GM10266 (cell line): Measurements from ENCODE around the gene HES6.

Experiments
- DNase-seq: peaks from one replicate; pipeline ENCODE4 v3.0.0; 2012; ENCODE audit errors: extremely low spot score
- CTCF ChIP-seq: IDR thresholded peaks from 2 replicates; pipeline ENCODE4 v1.5.1; 2012; ENCODE audit warnings: mild to moderate bottlenecking, low read depth; ENCODE audit not compliant: control insufficient read depth, insufficient read depth; ENCODE audit errors: missing control alignments

The HES6 gene

GRCh38 chr2:238256594-238257104 is 16.8 kb upstream of the HES6 start:
- TF ChIP-seq CTCF, result peak; percentile 47
- peak; percentile 76 for DNase-seq

- TF ChIP-seq CTCF, result no peak
- no peak for DNase-seq
Observed at GRCh38 chr2:238256111-238256510, 16.3 kb upstream of the HES6 start.

GRCh38 chr2:238255636-238256035 is 15.8 kb upstream of the HES6 start:
- DNase-seq, result no peak
- TF ChIP-seq CTCF, result no peak

GRCh38 chr2:238255151-238255551 is 15.3 kb upstream of the HES6 start:
- DNase-seq, result no peak

GRCh38 chr2:238254095-238254723 is 14.4 kb upstream of the HES6 start:
- TF ChIP-seq CTCF, result no peak
- no peak for DNase-seq

More at GRCh38 chr2:238255151-238255551, 15.3 kb upstream of the HES6 start:
- no peak for TF ChIP-seq CTCF

GRCh38 chr2:238252766-238253630 is 13.2 kb upstream of the HES6 start:
- TF ChIP-seq CTCF, result no peak
- DNase-seq, result no peak

- TF ChIP-seq CTCF, result no peak
- DNase-seq, result no peak
Observed at GRCh38 chr2:238251986-238252385, 12.1 kb upstream of the HES6 start.
